ENCODE data around the gene IL5. TPM values are rescaled to one million over a fixed set of nuclear protein-coding genes. Genes with fewer than 3 reads are reported as not detected.

The IL5 gene
- total RNA-seq, 1 experiment from 2014 or later: not detected

GRCh38 chr5:132530946-132531345, 12.4 kb downstream of the IL5 start:
- H3K36me3 ChIP-seq (ENCODE audit: control insufficient read depth, insufficient read depth, low read length): no peaks in the 10 kb centered on the region
- no peak overlapping the region for H3K4me3 ChIP-seq (ENCODE audit: low read depth in 2 of 2, low read length in 2 of 2)
- no peaks in the 10 kb centered on the region for H3K9me3 ChIP-seq (ENCODE audit: control insufficient read depth, insufficient read depth, low read depth, low read length)
- ChIA-PET CTCF (interaction anchor here (0.7 kb wide), 1 partner anchor 237 kb away, joined by 4 read pairs; the partner anchor contains the start of gene SLC22A4), POLR2A (no interaction called here)
- DNase-seq (ENCODE audit: low read depth, low spot score) (no peak), ATAC-seq (no peak)
- H3K27me3 ChIP-seq (ENCODE audit: control insufficient read depth, insufficient read depth, low read length): peaks cover 14% of the 10 kb centered on the region; the same call in 1 of the 2 replicates
- in situ Hi-C loops (cut with HindIII; ENCODE audit: low pct_unique_long_range_greater_than_20kb, low sequenced_read_pairs): no loop called here
- no TSS peak for BruUV-seq (replicated peaks)
- H3K4me1 ChIP-seq (ENCODE audit: control insufficient read depth, insufficient read depth, low read length): no peaks in the 10 kb centered on the region
- no peak overlapping the region for H3K27ac ChIP-seq (ENCODE audit: low read length)
- intact Hi-C loops (cut with micrococcal nuclease; ENCODE audit: unreplicated experiment): no loop called here
- TF ChIP-seq SIN3A (IDR thresholded peaks at IDR 0.05; ENCODE audit: borderline replicate concordance, insufficient read depth, low read depth, low read length) (no peak), CTCF (IDR thresholded peaks at IDR 0.05) (no peak), POLR2AphosphoS5 (IDR thresholded peaks at IDR 0.05; ENCODE audit: low read depth, low read length) (no peak), TCF7L2 (IDR thresholded peaks at IDR 0.05; ENCODE audit: low read depth, low read length) (no peak), REST (IDR thresholded peaks at IDR 0.05; ENCODE audit: insufficient read depth in 1 of 2, low read depth in 2 of 2, low read length in 1 of 2) (no peak)

- no peak for TF ChIP-seq CTCF (IDR thresholded peaks at IDR 0.05)
- TF ChIP-seq REST (IDR thresholded peaks at IDR 0.05; ENCODE audit: insufficient read depth in 1 of 2, low read depth in 2 of 2, low read length in 1 of 2): no peak
- TF ChIP-seq TCF7L2 (IDR thresholded peaks at IDR 0.05; ENCODE audit: low read depth, low read length): no peak
- TF ChIP-seq POLR2AphosphoS5 (IDR thresholded peaks at IDR 0.05; ENCODE audit: low read depth, low read length): no peak
- TF ChIP-seq SIN3A (IDR thresholded peaks at IDR 0.05; ENCODE audit: borderline replicate concordance, insufficient read depth, low read depth, low read length): no peak
- ATAC-seq: no peak
- H3K4me1 ChIP-seq (ENCODE audit: control insufficient read depth, insufficient read depth, low read length): no peaks in the 10 kb centered on the region
- intact Hi-C loops (cut with micrococcal nuclease; ENCODE audit: unreplicated experiment) (loop anchor here (10.0 kb wide), 1 partner anchor 286 kb away; the partner anchor contains the start of gene SOWAHA), in situ Hi-C loops (cut with HindIII; ENCODE audit: low pct_unique_long_range_greater_than_20kb, low sequenced_read_pairs) (no loop called here)
- ChIA-PET CTCF (no interaction called here), POLR2A (no interaction called here)
- DNase-seq (ENCODE audit: low read depth, low spot score): no peak
- no TSS peak for BruUV-seq (replicated peaks)
- H3K27ac ChIP-seq (ENCODE audit: low read length): no peak overlapping the region
- H3K4me3 ChIP-seq (ENCODE audit: low read depth in 2 of 2, low read length in 2 of 2): no peak overlapping the region
- no peaks in the 10 kb centered on the region for H3K36me3 ChIP-seq (ENCODE audit: control insufficient read depth, insufficient read depth, low read length)
- H3K9me3 ChIP-seq (ENCODE audit: control insufficient read depth, insufficient read depth, low read depth, low read length): no peaks in the 10 kb centered on the region
- peaks cover 10% of the 10 kb centered on the region; the same call in 1 of the 2 replicates for H3K27me3 ChIP-seq (ENCODE audit: control insufficient read depth, insufficient read depth, low read length)
These were observed 14.3 kb downstream of the IL5 start for GRCh38 chr5:132528866-132529634.

Data from Panc1 (cell line).